Measurements from ENCODE around the gene FHDC1.

FHDC1 gene

GRCh38 chr4:152965611-152966010, 29.5 kb downstream of the FHDC1 start:
- TF ChIP-seq, protein P1, sequence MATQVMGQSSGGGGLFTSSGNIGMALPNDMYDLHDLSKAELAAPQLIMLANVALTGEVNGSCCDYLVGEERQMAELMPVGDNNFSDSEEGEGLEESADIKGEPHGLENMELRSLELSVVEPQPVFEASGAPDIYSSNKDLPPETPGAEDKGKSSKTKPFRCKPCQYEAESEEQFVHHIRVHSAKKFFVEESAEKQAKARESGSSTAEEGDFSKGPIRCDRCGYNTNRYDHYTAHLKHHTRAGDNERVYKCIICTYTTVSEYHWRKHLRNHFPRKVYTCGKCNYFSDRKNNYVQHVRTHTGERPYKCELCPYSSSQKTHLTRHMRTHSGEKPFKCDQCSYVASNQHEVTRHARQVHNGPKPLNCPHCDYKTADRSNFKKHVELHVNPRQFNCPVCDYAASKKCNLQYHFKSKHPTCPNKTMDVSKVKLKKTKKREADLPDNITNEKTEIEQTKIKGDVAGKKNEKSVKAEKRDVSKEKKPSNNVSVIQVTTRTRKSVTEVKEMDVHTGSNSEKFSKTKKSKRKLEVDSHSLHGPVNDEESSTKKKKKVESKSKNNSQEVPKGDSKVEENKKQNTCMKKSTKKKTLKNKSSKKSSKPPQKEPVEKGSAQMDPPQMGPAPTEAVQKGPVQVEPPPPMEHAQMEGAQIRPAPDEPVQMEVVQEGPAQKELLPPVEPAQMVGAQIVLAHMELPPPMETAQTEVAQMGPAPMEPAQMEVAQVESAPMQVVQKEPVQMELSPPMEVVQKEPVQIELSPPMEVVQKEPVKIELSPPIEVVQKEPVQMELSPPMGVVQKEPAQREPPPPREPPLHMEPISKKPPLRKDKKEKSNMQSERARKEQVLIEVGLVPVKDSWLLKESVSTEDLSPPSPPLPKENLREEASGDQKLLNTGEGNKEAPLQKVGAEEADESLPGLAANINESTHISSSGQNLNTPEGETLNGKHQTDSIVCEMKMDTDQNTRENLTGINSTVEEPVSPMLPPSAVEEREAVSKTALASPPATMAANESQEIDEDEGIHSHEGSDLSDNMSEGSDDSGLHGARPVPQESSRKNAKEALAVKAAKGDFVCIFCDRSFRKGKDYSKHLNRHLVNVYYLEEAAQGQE (IDR thresholded peaks at IDR 0.05; ENCODE audit: insufficient read depth in 1 of 2, low read depth in 2 of 2, low read length in 2 of 2), result no peak
- TF ChIP-seq FOXP2 (optimal IDR thresholded peaks at IDR 0.05; ENCODE audit: borderline replicate concordance, extremely low read depth, extremely low read length, insufficient read depth), result no peak
- no peak for TF ChIP-seq TAF1 (IDR thresholded peaks at IDR 0.05; ENCODE audit: borderline replicate concordance, insufficient read depth, low read length)
- TF ChIP-seq SIN3A (IDR thresholded peaks at IDR 0.05; ENCODE audit: borderline replicate concordance, insufficient read depth, low read length), result no peak
- no peak for TF ChIP-seq POLR2AphosphoS5 (IDR thresholded peaks at IDR 0.05; ENCODE audit: low read depth, low read length)

GRCh38 chr4:152967907-152968306, 31.8 kb downstream of the FHDC1 start:
- TF ChIP-seq POLR2AphosphoS5 (IDR thresholded peaks at IDR 0.05; ENCODE audit: low read depth, low read length) (no peak), SIN3A (IDR thresholded peaks at IDR 0.05; ENCODE audit: borderline replicate concordance, insufficient read depth, low read length) (no peak), FOXP2 (optimal IDR thresholded peaks at IDR 0.05; ENCODE audit: borderline replicate concordance, extremely low read depth, extremely low read length, insufficient read depth) (no peak), TAF1 (IDR thresholded peaks at IDR 0.05; ENCODE audit: borderline replicate concordance, insufficient read depth, low read length) (no peak)
- TF ChIP-seq, protein P1 (IDR thresholded peaks at IDR 0.05; ENCODE audit: insufficient read depth in 1 of 2, low read depth in 2 of 2, low read length in 2 of 2), result no peak

GRCh38 chr4:152968806-152969394, 32.8 kb downstream of the FHDC1 start:
- no peak for TF ChIP-seq FOXP2 (optimal IDR thresholded peaks at IDR 0.05; ENCODE audit: borderline replicate concordance, extremely low read depth, extremely low read length, insufficient read depth)
- no peak for TF ChIP-seq TAF1 (IDR thresholded peaks at IDR 0.05; ENCODE audit: borderline replicate concordance, insufficient read depth, low read length)
- TF ChIP-seq POLR2AphosphoS5 (IDR thresholded peaks at IDR 0.05; ENCODE audit: low read depth, low read length), result no peak
- TF ChIP-seq SIN3A (IDR thresholded peaks at IDR 0.05; ENCODE audit: borderline replicate concordance, insufficient read depth, low read length), result no peak
- TF ChIP-seq, protein P1 (IDR thresholded peaks at IDR 0.05; ENCODE audit: insufficient read depth in 1 of 2, low read depth in 2 of 2, low read length in 2 of 2), result no peak

- TF ChIP-seq, protein P1 (IDR thresholded peaks at IDR 0.05; ENCODE audit: insufficient read depth in 1 of 2, low read depth in 2 of 2, low read length in 2 of 2), result no peak
- TF ChIP-seq SIN3A (IDR thresholded peaks at IDR 0.05; ENCODE audit: borderline replicate concordance, insufficient read depth, low read length), result no peak
- no peak for TF ChIP-seq TAF1 (IDR thresholded peaks at IDR 0.05; ENCODE audit: borderline replicate concordance, insufficient read depth, low read length)
- no peak for TF ChIP-seq FOXP2 (optimal IDR thresholded peaks at IDR 0.05; ENCODE audit: borderline replicate concordance, extremely low read depth, extremely low read length, insufficient read depth)
Measured at GRCh38 chr4:152970102-152970820, 34.1 kb downstream of the FHDC1 start.
